ENCODE results near the gene OLA1. TPM values are rescaled to one million over a fixed set of nuclear protein-coding genes. Genes with fewer than 3 reads are reported as not detected.

Gene OLA1
- total RNA-seq, 1 experiment from 2014 or later = 134 TPM

- H3K4me2 ChIP-seq (ENCODE audit: low read depth, low read length, poor library complexity, severe bottlenecking) = no peak overlapping the region
- no peak overlapping the region for H3K4me3 ChIP-seq (ENCODE audit: low read length)
- no peak overlapping the region for H2AFZ ChIP-seq (ENCODE audit: low read length)
- H3K27ac ChIP-seq (ENCODE audit: low read length) = no peak overlapping the region
- peaks cover 18% of the 10 kb centered on the region for H3K4me1 ChIP-seq (ENCODE audit: low read length)
- no peaks in the 10 kb centered on the region for H3K79me2 ChIP-seq (ENCODE audit: low read length)
- H3K9me2 ChIP-seq (replicated peaks; ENCODE audit: insufficient read depth, low read length) = no peaks in the 10 kb centered on the region
- no peak for DNase-seq
- H3K36me3 ChIP-seq (ENCODE audit: insufficient read depth, low read length) = peaks cover 8% of the 10 kb centered on the region; the same call in 1 of the 2 replicates
- H3K27me3 ChIP-seq (ENCODE audit: low read length) = no peaks in the 10 kb centered on the region
- H4K20me1 ChIP-seq (ENCODE audit: insufficient read depth, low read depth, low read length) = no peaks in the 10 kb centered on the region
- no peaks in the 10 kb centered on the region for H3K9me3 ChIP-seq (ENCODE audit: low read length)
- no peak overlapping the region for H3K9ac ChIP-seq (ENCODE audit: low read length)
Measured at GRCh38 chr2:174076975-174077374, 171.4 kb downstream of the OLA1 start.

DNA sequence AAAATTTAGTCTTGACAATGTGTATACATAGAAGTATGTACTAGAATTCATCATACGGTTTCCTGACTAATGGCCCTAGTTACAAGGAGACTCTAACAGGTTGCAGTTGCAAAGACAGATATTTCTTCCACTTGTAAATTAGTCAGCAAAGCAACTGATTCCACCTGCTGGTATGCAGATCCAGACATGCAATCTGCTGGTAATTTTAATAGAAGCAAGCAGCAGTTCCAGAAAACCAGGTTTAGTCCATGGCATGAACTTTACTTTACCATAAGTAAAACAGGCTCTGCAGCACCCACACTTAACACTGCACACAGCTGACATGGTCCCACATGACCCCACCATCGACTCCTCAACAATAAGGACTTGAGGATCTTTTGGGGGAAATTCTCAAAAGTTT, 172.3 kb downstream of the OLA1 start:
- Histone ChIP-seq H2AFZ (ENCODE audit: low read length) (no peak overlapping the region), H3K27ac (ENCODE audit: low read length) (no peak overlapping the region), H3K9me3 (ENCODE audit: low read length) (no peaks in the 10 kb centered on the region), H3K9ac (ENCODE audit: low read length) (no peak overlapping the region), H3K9me2 (replicated peaks; ENCODE audit: insufficient read depth, low read length) (no peaks in the 10 kb centered on the region), H3K36me3 (ENCODE audit: insufficient read depth, low read length) (peaks cover 8% of the 10 kb centered on the region; the same call in 1 of the 2 replicates), H3K4me1 (ENCODE audit: low read length) (peaks cover 19% of the 10 kb centered on the region), H3K27me3 (ENCODE audit: low read length) (no peaks in the 10 kb centered on the region), H4K20me1 (ENCODE audit: insufficient read depth, low read depth, low read length) (no peaks in the 10 kb centered on the region), H3K4me2 (ENCODE audit: low read depth, low read length, poor library complexity, severe bottlenecking) (no peak overlapping the region), H3K79me2 (ENCODE audit: low read length) (no peaks in the 10 kb centered on the region), H3K4me3 (ENCODE audit: low read length) (no peak overlapping the region)
- no peak for DNase-seq

DNA sequence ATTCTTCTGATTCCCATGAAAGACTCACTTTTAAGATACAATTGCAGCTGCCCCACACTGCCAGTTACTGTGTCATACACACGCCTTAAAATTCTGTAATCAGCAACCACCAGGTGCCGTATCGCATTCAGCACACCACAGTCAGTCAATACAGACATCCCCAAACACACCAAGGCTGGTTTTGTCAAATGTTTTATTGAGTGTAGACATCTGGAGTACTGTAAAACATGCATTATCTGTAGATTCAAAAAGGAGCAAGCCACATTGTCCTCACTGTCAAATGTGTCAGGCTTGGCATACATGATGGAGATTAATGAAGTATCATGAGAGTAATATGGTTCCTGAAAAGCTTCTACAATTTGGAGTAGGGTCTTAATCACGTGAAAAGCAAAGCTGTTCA, 173.5 kb downstream of the OLA1 start:
- Histone ChIP-seq H3K9me3 (ENCODE audit: low read length) (no peaks in the 10 kb centered on the region), H2AFZ (ENCODE audit: low read length) (no peak overlapping the region), H3K27me3 (ENCODE audit: low read length) (no peaks in the 10 kb centered on the region), H3K9ac (ENCODE audit: low read length) (no peak overlapping the region), H3K4me1 (ENCODE audit: low read length) (peaks cover 19% of the 10 kb centered on the region), H4K20me1 (ENCODE audit: insufficient read depth, low read depth, low read length) (no peaks in the 10 kb centered on the region), H3K27ac (ENCODE audit: low read length) (no peak overlapping the region), H3K79me2 (ENCODE audit: low read length) (no peaks in the 10 kb centered on the region), H3K36me3 (ENCODE audit: insufficient read depth, low read length) (peaks cover 8% of the 10 kb centered on the region; the same call in 1 of the 2 replicates), H3K9me2 (replicated peaks; ENCODE audit: insufficient read depth, low read length) (no peaks in the 10 kb centered on the region), H3K4me2 (ENCODE audit: low read depth, low read length, poor library complexity, severe bottlenecking) (no peak overlapping the region), H3K4me3 (ENCODE audit: low read length) (no peak overlapping the region)
- no peak for DNase-seq

GRCh38 chr2:174072857-174073256, 175.5 kb downstream of the OLA1 start:
- H3K4me2 ChIP-seq (ENCODE audit: low read depth, low read length, poor library complexity, severe bottlenecking) = no peak overlapping the region
- H3K4me1 ChIP-seq (ENCODE audit: low read length) = peaks cover 17% of the 10 kb centered on the region
- H3K9ac ChIP-seq (ENCODE audit: low read length) = no peak overlapping the region
- no peak for DNase-seq
- H3K9me2 ChIP-seq (replicated peaks; ENCODE audit: insufficient read depth, low read length) = no peaks in the 10 kb centered on the region
- no peaks in the 10 kb centered on the region for H3K9me3 ChIP-seq (ENCODE audit: low read length)
- H3K4me3 ChIP-seq (ENCODE audit: low read length) = no peak overlapping the region
- no peaks in the 10 kb centered on the region for H3K79me2 ChIP-seq (ENCODE audit: low read length)
- no peak overlapping the region for H2AFZ ChIP-seq (ENCODE audit: low read length)
- H3K36me3 ChIP-seq (ENCODE audit: insufficient read depth, low read length) = peaks cover 8% of the 10 kb centered on the region; the same call in 1 of the 2 replicates
- H3K27me3 ChIP-seq (ENCODE audit: low read length) = no peaks in the 10 kb centered on the region
- no peaks in the 10 kb centered on the region for H4K20me1 ChIP-seq (ENCODE audit: insufficient read depth, low read depth, low read length)
- H3K27ac ChIP-seq (ENCODE audit: low read length) = no peak overlapping the region

DNA sequence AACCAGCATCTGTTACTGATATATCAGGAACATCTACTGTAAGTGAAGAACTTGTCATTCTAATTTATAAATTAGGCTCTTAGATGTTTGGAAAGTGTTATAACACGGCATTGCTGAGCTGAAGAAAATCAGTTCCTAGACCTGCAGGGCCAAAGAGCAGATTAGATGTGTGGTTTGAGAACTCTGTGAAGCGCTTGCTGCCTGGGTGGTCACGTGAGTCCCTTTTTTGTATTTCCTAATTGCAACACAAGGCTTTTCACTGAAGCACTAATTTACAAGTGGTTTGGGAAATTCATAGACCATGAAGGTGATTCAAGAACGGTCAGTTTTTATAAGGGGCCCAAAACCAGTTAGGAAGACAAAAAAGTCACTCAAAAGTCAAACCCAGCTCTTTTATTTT, 176.3 kb downstream of the OLA1 start:
- no peaks in the 10 kb centered on the region for H3K9me3 ChIP-seq (ENCODE audit: low read length)
- no peaks in the 10 kb centered on the region for H3K27me3 ChIP-seq (ENCODE audit: low read length)
- H4K20me1 ChIP-seq (ENCODE audit: insufficient read depth, low read depth, low read length) = no peaks in the 10 kb centered on the region
- peaks cover 10% of the 10 kb centered on the region for H3K4me1 ChIP-seq (ENCODE audit: low read length)
- H3K36me3 ChIP-seq (ENCODE audit: insufficient read depth, low read length) = peaks cover 8% of the 10 kb centered on the region; the same call in 1 of the 2 replicates
- DNase-seq = no peak
- H3K9ac ChIP-seq (ENCODE audit: low read length) = no peak overlapping the region
- no peaks in the 10 kb centered on the region for H3K79me2 ChIP-seq (ENCODE audit: low read length)
- H3K27ac ChIP-seq (ENCODE audit: low read length) = no peak overlapping the region
- H3K9me2 ChIP-seq (replicated peaks; ENCODE audit: insufficient read depth, low read length) = no peaks in the 10 kb centered on the region
- no peak overlapping the region for H3K4me2 ChIP-seq (ENCODE audit: low read depth, low read length, poor library complexity, severe bottlenecking)
- H2AFZ ChIP-seq (ENCODE audit: low read length) = no peak overlapping the region
- no peak overlapping the region for H3K4me3 ChIP-seq (ENCODE audit: low read length)

- no peak for DNase-seq
- H3K4me1 ChIP-seq (ENCODE audit: low read length) = peaks cover 6% of the 10 kb centered on the region
- peaks cover 7% of the 10 kb centered on the region; the same call in 1 of the 2 replicates for H3K36me3 ChIP-seq (ENCODE audit: insufficient read depth, low read length)
- no peak overlapping the region for H3K4me3 ChIP-seq (ENCODE audit: low read length)
- no peaks in the 10 kb centered on the region for H3K9me3 ChIP-seq (ENCODE audit: low read length)
- H2AFZ ChIP-seq (ENCODE audit: low read length) = no peak overlapping the region
- H3K79me2 ChIP-seq (ENCODE audit: low read length) = no peaks in the 10 kb centered on the region
- H3K9me2 ChIP-seq (replicated peaks; ENCODE audit: insufficient read depth, low read length) = no peaks in the 10 kb centered on the region
- H4K20me1 ChIP-seq (ENCODE audit: insufficient read depth, low read depth, low read length) = no peaks in the 10 kb centered on the region
- H3K4me2 ChIP-seq (ENCODE audit: low read depth, low read length, poor library complexity, severe bottlenecking) = no peak overlapping the region
- no peak overlapping the region for H3K9ac ChIP-seq (ENCODE audit: low read length)
- H3K27me3 ChIP-seq (ENCODE audit: low read length) = no peaks in the 10 kb centered on the region
- H3K27ac ChIP-seq (ENCODE audit: low read length) = no peak overlapping the region
Measured at GRCh38 chr2:174071321-174071720, 177.0 kb downstream of the OLA1 start.

GRCh38 chr2:174070281-174070680, 178.1 kb downstream of the OLA1 start:
- H3K4me2 ChIP-seq (ENCODE audit: low read depth, low read length, poor library complexity, severe bottlenecking) = no peak overlapping the region
- H3K9me3 ChIP-seq (ENCODE audit: low read length) = no peaks in the 10 kb centered on the region
- H3K9me2 ChIP-seq (replicated peaks; ENCODE audit: insufficient read depth, low read length) = no peaks in the 10 kb centered on the region
- no peak overlapping the region for H3K4me3 ChIP-seq (ENCODE audit: low read length)
- no peak overlapping the region for H2AFZ ChIP-seq (ENCODE audit: low read length)
- H3K9ac ChIP-seq (ENCODE audit: low read length) = no peak overlapping the region
- DNase-seq = no peak
- H3K79me2 ChIP-seq (ENCODE audit: low read length) = no peaks in the 10 kb centered on the region
- peaks cover 4% of the 10 kb centered on the region; the same call in 1 of the 2 replicates for H3K36me3 ChIP-seq (ENCODE audit: insufficient read depth, low read length)
- H3K27me3 ChIP-seq (ENCODE audit: low read length) = no peaks in the 10 kb centered on the region
- H4K20me1 ChIP-seq (ENCODE audit: insufficient read depth, low read depth, low read length) = no peaks in the 10 kb centered on the region
- H3K4me1 ChIP-seq (ENCODE audit: low read length) = peaks cover 6% of the 10 kb centered on the region
- no peak overlapping the region for H3K27ac ChIP-seq (ENCODE audit: low read length)

DNA sequence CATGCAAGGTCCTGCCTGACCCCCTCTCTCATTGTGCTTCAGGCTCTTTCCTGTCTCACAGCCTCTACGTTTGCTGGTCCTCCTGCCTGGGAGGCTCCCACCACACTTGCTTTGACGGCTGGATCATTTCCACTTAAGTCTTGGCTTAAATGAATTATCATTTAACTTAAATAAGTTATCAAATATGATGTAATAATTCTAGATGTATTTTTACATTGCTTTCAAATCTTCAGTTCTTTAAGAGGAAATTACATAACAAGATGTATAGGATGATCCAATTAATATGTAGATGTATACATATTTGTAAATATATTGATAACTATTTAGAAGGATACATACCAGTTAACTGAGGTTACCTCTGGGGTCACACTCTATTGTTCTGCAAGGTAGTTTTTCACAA, 180.5 kb downstream of the OLA1 start:
- Histone ChIP-seq H4K20me1 (ENCODE audit: insufficient read depth, low read depth, low read length) (no peaks in the 10 kb centered on the region), H3K4me1 (ENCODE audit: low read length) (peaks cover 6% of the 10 kb centered on the region), H3K36me3 (ENCODE audit: insufficient read depth, low read length) (no peaks in the 10 kb centered on the region), H3K79me2 (ENCODE audit: low read length) (no peaks in the 10 kb centered on the region), H3K9ac (ENCODE audit: low read length) (no peak overlapping the region), H3K9me2 (replicated peaks; ENCODE audit: insufficient read depth, low read length) (no peaks in the 10 kb centered on the region), H3K4me2 (ENCODE audit: low read depth, low read length, poor library complexity, severe bottlenecking) (no peak overlapping the region), H2AFZ (ENCODE audit: low read length) (no peak overlapping the region), H3K4me3 (ENCODE audit: low read length) (no peak overlapping the region), H3K27me3 (ENCODE audit: low read length) (no peaks in the 10 kb centered on the region), H3K9me3 (ENCODE audit: low read length) (no peaks in the 10 kb centered on the region), H3K27ac (ENCODE audit: low read length) (no peak overlapping the region)
- DNase-seq = no peak

- no peaks in the 10 kb centered on the region for H4K20me1 ChIP-seq (ENCODE audit: insufficient read depth, low read depth, low read length)
- no peak overlapping the region for H3K4me3 ChIP-seq (ENCODE audit: low read length)
- H3K79me2 ChIP-seq (ENCODE audit: low read length) = no peaks in the 10 kb centered on the region
- no peaks in the 10 kb centered on the region for H3K36me3 ChIP-seq (ENCODE audit: insufficient read depth, low read length)
- no peaks in the 10 kb centered on the region for H3K9me3 ChIP-seq (ENCODE audit: low read length)
- H3K9me2 ChIP-seq (replicated peaks; ENCODE audit: insufficient read depth, low read length) = no peaks in the 10 kb centered on the region
- no peak overlapping the region for H3K4me2 ChIP-seq (ENCODE audit: low read depth, low read length, poor library complexity, severe bottlenecking)
- no peak overlapping the region for H3K9ac ChIP-seq (ENCODE audit: low read length)
- no peaks in the 10 kb centered on the region for H3K4me1 ChIP-seq (ENCODE audit: low read length)
- no peak for DNase-seq
- H3K27me3 ChIP-seq (ENCODE audit: low read length) = no peaks in the 10 kb centered on the region
- no peak overlapping the region for H2AFZ ChIP-seq (ENCODE audit: low read length)
- no peak overlapping the region for H3K27ac ChIP-seq (ENCODE audit: low read length)
Measured at GRCh38 chr2:174066871-174067270, 181.5 kb downstream of the OLA1 start.

All from Karpas-422 (cell line).